WERI-Rb-1 (cell line): ENCODE data around the gene MRPS5.
A peak's percentile ranks its signal among the peaks of the same experiment; 100 is the strongest.

Source experiments
- DNase-seq: peaks from one replicate; pipeline ENCODE4 v3.0.0-alpha.2; 2020
- H3K27ac ChIP-seq: fragments of 250-450 bp; sonication (Bioruptor Pico); 2 replicates; pipeline ENCODE4 v1.5.1; 2020; ENCODE audit warnings: mild to moderate bottlenecking, moderate library complexity
- H3K27me3 ChIP-seq: fragments of 250-450 bp; sonication (Bioruptor Pico); 2 replicates; pipeline ENCODE4 v1.5.1; 2021; ENCODE audit warnings: mild to moderate bottlenecking, low read depth, moderate library complexity; ENCODE audit not compliant: insufficient read depth, severe bottlenecking
- H3K36me3 ChIP-seq: fragments of 250-450 bp; sonication (Bioruptor Pico); 2 replicates; pipeline ENCODE4 v1.5.1; 2020; ENCODE audit warnings: mild to moderate bottlenecking, moderate library complexity
- H3K4me3 ChIP-seq: 2 replicates; pipeline ENCODE4 v1.5.1; 2011; ENCODE audit warnings: low read depth, mild to moderate bottlenecking, control low read depth, low read length
- H3K9me3 ChIP-seq: fragments of 250-450 bp; sonication (Bioruptor Pico); 2 replicates; pipeline ENCODE4 v1.5.1; 2021; ENCODE audit warnings: mild to moderate bottlenecking, moderate library complexity; ENCODE audit not compliant: severe bottlenecking
- CTCF ChIP-seq: IDR thresholded peaks from 2 replicates; pipeline ENCODE4 v1.5.1; 2011; ENCODE audit warnings: low read depth, mild to moderate bottlenecking, control low read depth, inconsistent platforms, low read length

MRPS5 gene

GRCh38 chr2:95086017-95086416, 35.6 kb downstream of the MRPS5 start:
- Histone ChIP-seq H3K27me3 (no peaks in the 10 kb centered on the region), H3K36me3 (peaks cover 33% of the 10 kb centered on the region), H3K4me3 (no peak overlapping the region), H3K27ac (no peak overlapping the region), H3K9me3 (no peaks in the 10 kb centered on the region)
- TF ChIP-seq CTCF, result no peak
- no peak for DNase-seq

GRCh38 chr2:95082477-95082876, 39.1 kb downstream of the MRPS5 start:
- H3K27me3 ChIP-seq, result no peaks in the 10 kb centered on the region
- no peak for TF ChIP-seq CTCF
- no peak for DNase-seq
- no peaks in the 10 kb centered on the region for H3K9me3 ChIP-seq
- no peak overlapping the region for H3K27ac ChIP-seq
- peaks cover 18% of the 10 kb centered on the region for H3K36me3 ChIP-seq
- no peak overlapping the region for H3K4me3 ChIP-seq

- no peak for DNase-seq
- peak overlapping the region; percentile 89 for H3K27ac ChIP-seq
Observed at GRCh38 chr2:95079199-95079683, 42.4 kb downstream of the MRPS5 start.

GRCh38 chr2:95077861-95078603, 43.6 kb downstream of the MRPS5 start:
- Histone ChIP-seq H3K4me3 (peak overlapping the region; percentile 66), H3K36me3 (no peaks in the 10 kb centered on the region), H3K27ac (peak overlapping the region; percentile 89), H3K27me3 (no peaks in the 10 kb centered on the region), H3K9me3 (no peaks in the 10 kb centered on the region)
- DNase-seq, result peak; percentile 84
- no peak for TF ChIP-seq CTCF

More at GRCh38 chr2:95079199-95079683, 42.4 kb downstream of the MRPS5 start:
- no peak for TF ChIP-seq CTCF
- Histone ChIP-seq H3K9me3 (no peaks in the 10 kb centered on the region), H3K27me3 (no peaks in the 10 kb centered on the region), H3K4me3 (no peak overlapping the region), H3K36me3 (no peaks in the 10 kb centered on the region)

GRCh38 chr2:95077530-95077825, 44.1 kb downstream of the MRPS5 start:
- Histone ChIP-seq H3K4me3 (peak overlapping the region; percentile 66), H3K9me3 (no peaks in the 10 kb centered on the region), H3K36me3 (no peaks in the 10 kb centered on the region), H3K27me3 (no peaks in the 10 kb centered on the region), H3K27ac (peak overlapping the region; percentile 89)
- peak; percentile 62; the same call in 1 of the 2 replicates for TF ChIP-seq CTCF
- DNase-seq, result peak; percentile 69
